DMS79 treated with DMSO at 0.1 percent for 48 hours (cell line): ENCODE data around the gene TADA3.

Experiments
- DNase-seq: peaks from one replicate; lab custom pipeline; 2025; lab: John Stamatoyannopoulos, UW

The TADA3 gene

GRCh38 chr3:9792405-9793160 is at the start of gene TADA3, which contains the start of gene ARPC4:
Gene TADA3 (minus strand): TSS chr3:9792473. CDS start chr3:9791466, 1,007 bp downstream.
Gene ARPC4 (plus strand): TSS chr3:9793082. CDS start chr3:9793122, 40 bp downstream.
- DNase-seq = peak; percentile 81

GRCh38 chr3:9841015-9841414 is 48.7 kb upstream of the TADA3 start:
- no peak for DNase-seq

- no peak for DNase-seq
These were observed 46.6 kb upstream of the TADA3 start for GRCh38 chr3:9838856-9839255.

GRCh38 chr3:9837701-9838582 is 45.7 kb upstream of the TADA3 start:
- no peak for DNase-seq

- DNase-seq = no peak
These were observed 42.5 kb upstream of the TADA3 start for GRCh38 chr3:9834520-9835380.

- no peak for DNase-seq
These were observed 40.8 kb upstream of the TADA3 start for GRCh38 chr3:9833078-9833477.

GRCh38 chr3:9831253-9831652 is 39.0 kb upstream of the TADA3 start:
- DNase-seq = no peak

GRCh38 chr3:9828801-9829755 is 36.8 kb upstream of the TADA3 start:
- no peak for DNase-seq

GRCh38 chr3:9826815-9827573 is 34.7 kb upstream of the TADA3 start:
- no peak for DNase-seq

- no peak for DNase-seq
These were observed 33.3 kb upstream of the TADA3 start for GRCh38 chr3:9825451-9826040.

- no peak for DNase-seq
These were observed 28.7 kb upstream of the TADA3 start for GRCh38 chr3:9820946-9821345.

GRCh38 chr3:9820543-9820942 is 28.3 kb upstream of the TADA3 start:
- no peak for DNase-seq

- DNase-seq = no peak
These were observed 26.5 kb upstream of the TADA3 start for GRCh38 chr3:9818666-9819335.

GRCh38 chr3:9817436-9817835 is 25.2 kb upstream of the TADA3 start:
- no peak for DNase-seq

- DNase-seq = no peak
These were observed 23.7 kb upstream of the TADA3 start for GRCh38 chr3:9815986-9816385.

GRCh38 chr3:9812870-9813483 is 20.7 kb upstream of the TADA3 start:
- no peak for DNase-seq

- DNase-seq = no peak
These were observed 18.6 kb upstream of the TADA3 start for GRCh38 chr3:9810846-9811245.

- no peak for DNase-seq
These were observed 18.1 kb upstream of the TADA3 start for GRCh38 chr3:9810433-9810770.
